Hematopoietic multipotent progenitor cell treated with erythropoietin and hydrocortisone succinate and interleukin-3 and kit ligand, for 15 days (in vitro differentiated cells): ENCODE results near the gene LPAR3.
"Not testable (repeated sequence)": the region's sequence is repeated elsewhere in the genome, so short reads cannot be mapped to it uniquely, and the experiment has no call there.

Experiments used
- DNase-seq: peaks from one replicate; pipeline ENCODE4 v3.0.0-alpha.2; 2015; ENCODE audit warnings: low spot score

The LPAR3 gene, protein sequence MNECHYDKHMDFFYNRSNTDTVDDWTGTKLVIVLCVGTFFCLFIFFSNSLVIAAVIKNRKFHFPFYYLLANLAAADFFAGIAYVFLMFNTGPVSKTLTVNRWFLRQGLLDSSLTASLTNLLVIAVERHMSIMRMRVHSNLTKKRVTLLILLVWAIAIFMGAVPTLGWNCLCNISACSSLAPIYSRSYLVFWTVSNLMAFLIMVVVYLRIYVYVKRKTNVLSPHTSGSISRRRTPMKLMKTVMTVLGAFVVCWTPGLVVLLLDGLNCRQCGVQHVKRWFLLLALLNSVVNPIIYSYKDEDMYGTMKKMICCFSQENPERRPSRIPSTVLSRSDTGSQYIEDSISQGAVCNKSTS

DNA sequence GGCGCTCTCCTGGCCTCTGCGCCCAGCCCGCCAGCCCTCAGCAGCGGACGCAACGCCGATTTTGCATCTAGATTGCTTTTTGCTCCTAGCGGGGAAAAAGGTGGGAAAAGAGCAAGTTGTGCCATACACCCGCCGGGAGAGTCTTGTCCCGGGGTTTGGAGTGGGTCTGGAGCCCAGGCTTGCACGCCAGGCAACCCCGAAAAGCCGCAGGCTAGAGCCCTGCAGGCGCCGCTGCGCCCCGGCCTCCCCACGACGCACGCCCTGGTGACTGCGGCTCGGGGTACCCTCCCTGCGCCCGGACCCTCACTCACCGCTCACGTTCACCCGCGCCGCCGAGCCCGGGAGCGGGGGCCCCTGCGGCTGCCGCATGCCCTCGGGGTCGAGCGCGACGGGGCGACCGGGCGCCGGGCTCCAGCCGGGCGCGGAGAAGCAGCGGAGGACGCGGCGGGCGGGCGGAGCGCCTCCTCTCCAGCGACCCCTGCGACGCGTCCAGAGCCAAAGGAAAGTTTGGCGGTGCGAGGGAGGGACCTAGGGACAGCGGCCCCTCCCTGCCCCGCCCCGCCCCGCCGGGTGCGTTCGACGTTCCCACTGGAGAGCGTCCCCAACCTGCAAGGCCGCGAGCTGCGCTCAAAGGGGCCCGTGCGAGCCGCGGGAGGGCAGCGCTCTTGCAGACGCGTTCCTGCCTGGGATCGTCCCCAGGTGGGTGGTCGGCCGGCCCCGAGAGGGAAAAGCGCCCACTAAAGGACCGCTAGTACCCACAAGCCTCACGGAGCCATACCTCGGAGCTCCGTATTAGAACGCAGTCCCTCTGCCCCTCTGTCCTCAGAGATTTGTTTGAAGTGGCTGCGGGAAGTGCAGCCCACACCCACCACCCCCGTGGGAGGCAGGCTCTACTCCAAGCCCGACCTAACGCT is at the start of gene LPAR3:
TSS of gene LPAR3 (minus strand) at position 502 of the 914 bp plus-strand sequence. CDS start 27,086 bp downstream, outside the sequence.
- DNase-seq: no peak

DNA sequence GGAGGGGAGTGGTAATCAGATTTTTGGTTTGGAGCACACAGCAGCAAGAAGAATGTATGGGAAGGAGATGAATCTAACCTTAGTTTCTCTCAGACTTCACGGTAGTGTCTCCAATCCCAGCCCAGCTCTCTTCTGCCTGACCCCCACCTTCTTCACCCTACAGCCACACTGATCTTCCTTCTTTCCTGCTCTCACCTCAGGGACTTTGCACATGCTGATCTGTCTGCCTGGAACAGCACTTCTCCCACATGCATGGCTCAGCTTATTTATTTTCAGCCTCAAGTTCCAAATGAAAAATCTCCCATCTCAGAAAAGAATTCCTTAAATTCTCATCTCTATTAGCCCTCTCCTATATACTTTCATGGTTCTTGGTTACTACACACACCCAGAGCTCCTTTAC is 48.8 kb upstream of the LPAR3 start:
- no peak for DNase-seq

GRCh38 chr1:84940481-84940880 is 47.5 kb upstream of the LPAR3 start:
- DNase-seq: no peak

DNA sequence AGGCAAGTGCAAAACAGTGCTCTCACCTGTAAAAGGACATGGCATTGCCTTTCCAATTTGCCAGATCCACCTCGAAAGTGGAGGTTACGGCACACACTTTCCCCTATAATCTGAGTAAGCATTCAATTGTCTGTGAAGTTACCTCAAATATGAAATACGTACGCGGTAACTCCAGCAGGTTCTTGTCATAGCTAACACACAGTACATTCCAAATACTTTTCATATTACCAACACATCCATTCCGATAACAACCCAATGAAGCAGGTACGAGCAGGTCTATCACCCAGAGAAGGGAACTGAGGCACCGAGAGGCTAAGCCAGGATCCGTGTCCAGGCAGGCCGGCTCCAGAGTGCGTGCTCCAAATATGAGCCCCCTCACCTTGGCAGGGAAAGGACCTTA is 46.8 kb upstream of the LPAR3 start:
- no peak for DNase-seq

DNA sequence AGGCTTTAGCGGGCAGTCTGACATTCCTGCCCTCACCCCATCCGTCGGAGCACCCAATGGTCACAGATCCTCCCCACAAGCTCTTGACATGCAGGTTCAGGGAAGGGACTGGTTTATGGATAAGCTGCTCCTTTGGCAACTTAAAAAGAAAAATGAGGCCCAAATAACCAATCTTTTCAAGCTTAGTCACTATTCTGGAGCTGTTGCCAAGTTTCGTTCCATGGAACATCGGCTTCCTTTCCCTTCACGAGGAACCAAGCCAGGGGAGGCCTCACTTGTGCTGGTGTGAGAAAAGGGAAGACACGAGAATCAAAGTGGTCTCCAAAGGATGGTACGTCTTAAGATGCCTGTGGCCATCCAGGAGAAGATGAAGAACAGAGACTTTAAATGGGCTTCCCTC is 46.1 kb upstream of the LPAR3 start:
- DNase-seq: no peak

DNA sequence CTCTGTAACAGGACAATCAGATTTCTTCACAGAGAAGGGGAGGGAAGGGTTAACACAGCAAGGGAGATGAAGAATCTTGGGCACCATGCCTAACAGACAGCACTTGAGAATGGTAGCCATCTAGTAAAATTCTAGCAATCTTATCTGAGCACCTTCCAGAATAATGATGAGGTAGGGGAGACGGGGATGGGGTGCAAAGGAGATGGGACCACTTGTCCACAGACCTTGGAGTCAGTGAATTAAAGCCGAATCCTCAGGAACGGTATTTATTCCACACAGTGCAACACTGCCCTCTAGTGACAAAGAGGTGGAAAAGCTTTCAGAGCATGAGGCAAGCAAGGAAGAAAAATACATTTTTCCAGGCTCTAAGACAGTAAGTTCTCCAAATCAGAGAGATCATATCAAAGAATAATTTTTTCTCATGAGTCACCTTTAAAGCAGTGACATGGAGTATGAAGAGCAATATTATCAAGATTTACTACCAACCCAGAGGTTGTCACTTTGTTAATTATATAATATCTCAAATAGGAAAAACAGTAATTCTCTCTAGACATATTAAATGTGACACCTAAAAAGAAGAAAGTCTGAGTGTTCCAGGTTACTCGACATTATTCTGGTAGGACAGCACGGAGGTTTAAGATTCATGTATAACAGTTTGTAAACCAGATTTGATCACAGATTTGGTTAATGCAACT is 43.3 kb upstream of the LPAR3 start:
- peak; percentile 70 for DNase-seq

DNA sequence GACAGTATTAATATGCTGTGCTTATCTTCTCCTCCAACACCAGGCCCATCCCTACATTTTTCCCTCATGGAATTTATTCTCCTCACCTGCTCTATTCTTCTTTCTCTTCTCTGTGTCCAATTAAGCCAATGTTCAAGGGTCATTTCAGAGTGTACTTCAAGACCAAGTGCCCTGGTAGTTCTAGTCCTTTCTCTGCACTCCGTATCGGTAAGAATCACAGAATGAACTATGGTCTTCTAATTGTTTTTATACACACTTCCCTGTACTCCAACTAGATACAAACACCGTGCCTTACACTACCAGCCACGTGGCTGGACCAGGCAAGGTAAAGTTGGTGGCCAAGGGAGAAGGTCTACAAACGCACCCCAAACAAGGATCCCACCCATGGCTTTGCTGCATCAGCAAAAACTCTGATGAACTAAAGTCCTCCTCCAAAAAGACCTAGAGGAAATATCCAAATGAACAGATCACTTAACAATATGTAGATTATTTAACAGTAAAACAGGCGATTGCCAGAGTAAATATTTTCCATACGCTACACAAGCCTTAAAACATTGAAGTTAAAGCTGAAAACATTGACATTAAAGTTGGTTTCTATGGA is 40.1 kb upstream of the LPAR3 start:
- DNase-seq: no peak

DNA sequence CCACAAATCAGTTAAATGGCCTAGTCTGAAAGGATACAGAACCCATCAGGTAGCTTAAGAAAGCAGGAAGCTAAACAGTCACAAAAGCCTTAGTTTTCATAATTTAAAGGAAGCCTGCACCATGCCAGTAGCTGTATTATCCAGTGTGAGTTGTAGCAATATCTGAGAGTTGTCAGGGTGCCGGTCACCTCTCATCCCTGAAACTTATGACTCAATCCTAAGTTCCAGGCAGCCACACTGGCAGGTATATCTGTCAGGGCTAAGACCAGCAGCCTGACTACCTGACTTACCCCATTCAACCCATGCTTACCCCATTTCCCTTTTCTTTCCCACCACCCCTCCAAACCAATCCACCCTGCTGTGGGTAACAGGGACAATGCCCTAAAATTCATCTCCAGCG is 37.8 kb upstream of the LPAR3 start:
- no peak for DNase-seq

- DNase-seq: no peak
Observed at GRCh38 chr1:84930329-84930728, 37.3 kb upstream of the LPAR3 start.

- DNase-seq: no peak
Observed at GRCh38 chr1:84929581-84929980, 36.6 kb upstream of the LPAR3 start.

DNA sequence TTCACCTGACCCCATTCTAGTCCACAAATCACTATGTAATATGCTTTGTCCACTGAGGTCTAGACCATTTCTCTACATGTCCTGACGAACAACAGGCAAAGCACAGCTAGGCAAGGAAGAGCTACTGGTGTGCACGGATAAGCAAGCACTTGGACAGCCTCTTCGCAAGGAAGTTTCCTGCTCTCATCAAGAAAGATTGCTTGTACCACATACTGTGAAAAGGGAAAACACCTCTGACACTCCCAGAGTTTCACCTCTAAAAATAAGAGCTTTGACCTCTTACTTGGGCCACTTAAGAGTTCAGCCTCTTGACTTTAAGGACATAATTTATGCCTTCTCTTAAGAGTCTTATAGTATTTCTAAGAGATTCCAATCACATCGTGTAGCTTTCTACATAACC is 36.0 kb upstream of the LPAR3 start:
- DNase-seq: no peak

DNA sequence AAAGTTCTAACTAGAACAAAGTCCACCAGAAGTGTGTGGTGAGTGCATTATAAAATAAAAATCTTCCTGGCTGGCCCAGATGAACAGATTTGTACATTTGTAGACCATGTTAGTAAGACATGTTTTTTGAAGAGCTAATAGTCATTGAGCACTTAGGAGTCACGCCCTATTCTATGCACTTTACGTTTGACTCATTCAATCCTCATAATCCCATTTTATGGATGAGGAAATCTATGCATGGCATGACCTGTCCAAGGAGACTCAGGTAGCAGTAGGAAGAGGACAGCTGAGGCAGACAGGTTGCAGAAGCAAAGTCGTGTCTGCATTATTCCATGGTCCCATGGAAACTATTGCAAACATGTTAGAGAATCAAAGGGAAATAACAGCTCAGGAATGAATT is 30.3 kb upstream of the LPAR3 start:
- DNase-seq: no peak

- no peak for DNase-seq
Observed at GRCh38 chr1:84920159-84920558, 27.2 kb upstream of the LPAR3 start.

DNA sequence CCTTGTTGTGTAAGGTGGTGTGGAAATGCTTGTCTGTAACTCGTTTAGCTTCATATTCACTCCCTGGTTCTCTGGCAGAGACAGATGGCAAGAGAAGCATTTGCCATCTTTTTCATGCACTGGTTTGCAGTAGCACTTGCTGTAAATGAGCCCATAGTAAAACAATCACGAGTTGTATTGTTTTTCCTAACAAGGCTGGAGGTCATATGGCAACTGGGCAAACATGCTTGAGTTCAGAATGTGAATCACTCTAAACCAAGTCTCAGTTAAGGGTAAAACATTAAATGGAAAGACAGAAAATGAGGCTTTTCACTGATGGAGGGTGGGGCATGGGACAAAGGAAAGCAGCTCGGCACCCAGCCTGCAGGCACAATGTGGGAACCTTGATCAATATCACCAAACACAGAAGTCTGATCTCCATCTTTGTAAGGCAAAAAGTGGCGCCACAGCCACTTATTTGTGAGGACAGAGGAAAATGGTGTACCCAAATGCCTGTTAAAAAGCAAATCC is 26.5 kb upstream of the LPAR3 start:
- DNase-seq: no peak

GRCh38 chr1:84918726-84919336 is 25.8 kb upstream of the LPAR3 start:
- no peak for DNase-seq

DNA sequence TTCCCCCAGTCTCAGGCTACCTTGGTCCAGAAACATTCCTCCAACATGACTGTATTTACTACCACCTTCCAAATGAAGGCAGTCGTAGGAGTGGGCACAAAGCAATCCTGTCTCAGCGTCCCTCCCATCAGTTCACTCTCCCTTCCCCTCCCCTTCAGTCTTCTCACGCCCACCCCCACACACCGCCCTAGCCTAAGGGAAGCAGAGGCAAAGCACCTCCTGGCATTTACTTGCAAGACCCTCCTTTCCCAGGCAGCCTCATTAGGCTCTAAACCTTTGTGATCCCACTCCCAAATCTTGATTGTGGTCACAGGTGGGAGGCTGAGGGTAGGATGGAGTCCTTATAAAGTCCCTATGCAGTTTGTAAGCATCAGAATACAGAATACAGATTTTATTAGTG is 23.9 kb upstream of the LPAR3 start:
- DNase-seq: no peak

DNA sequence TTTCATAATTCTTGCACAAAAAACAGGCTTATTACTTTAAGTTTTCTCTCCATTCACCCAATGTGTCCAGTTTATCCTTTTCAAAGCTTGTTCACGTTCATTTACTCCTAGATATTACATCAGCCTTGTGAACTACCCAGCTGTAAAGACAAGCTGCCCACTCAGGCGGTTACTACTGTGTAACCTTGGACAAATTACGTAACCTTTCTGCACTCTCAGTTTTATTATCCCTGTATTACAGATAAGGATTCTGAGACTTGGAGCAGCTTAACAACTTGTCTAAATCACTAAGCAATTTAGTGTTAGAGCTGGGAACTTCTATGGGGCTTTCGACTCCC is 20.5 kb upstream of the LPAR3 start:
- DNase-seq: no peak

DNA sequence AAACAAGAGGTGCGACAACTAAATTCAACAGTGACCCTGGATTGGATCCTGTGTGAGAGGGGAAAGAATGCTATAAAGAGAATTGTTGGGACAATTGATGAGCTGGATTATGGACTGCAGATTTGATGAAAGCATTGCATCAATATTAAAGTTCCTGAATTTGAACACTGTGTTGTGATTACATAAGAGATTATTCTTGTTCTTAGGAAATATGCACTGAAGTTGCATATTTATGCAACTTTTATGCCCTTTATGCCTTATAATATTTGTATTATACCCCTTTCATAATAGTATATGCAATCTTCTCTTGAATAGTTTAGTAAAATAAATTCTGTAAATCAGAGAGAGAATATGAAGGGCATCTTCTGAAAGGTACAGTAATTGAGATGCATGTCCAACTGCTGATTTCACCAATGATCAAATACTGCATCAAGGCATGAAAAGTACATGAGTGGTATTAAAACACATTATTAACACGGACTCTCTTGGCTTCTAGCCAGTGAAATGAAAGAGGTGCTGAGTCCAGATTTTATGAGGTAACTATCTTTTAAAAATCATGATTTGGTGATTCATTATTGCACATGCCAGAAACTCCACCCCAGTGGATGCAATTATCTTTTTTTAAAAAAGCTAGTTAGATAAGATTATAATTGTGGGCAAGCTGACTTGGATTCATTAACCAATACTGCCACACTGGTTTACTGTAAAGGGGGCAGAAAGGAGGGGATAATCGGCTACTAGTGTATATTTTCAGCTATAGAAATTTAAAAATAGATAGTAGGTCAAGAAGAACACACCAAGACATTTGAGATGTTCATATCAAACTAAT is 19.9 kb upstream of the LPAR3 start:
- no peak for DNase-seq

GRCh38 chr1:84908746-84909464 is 15.9 kb upstream of the LPAR3 start:
- not testable (repeated sequence) for DNase-seq
